GM19463 (cell line): Measurements from ENCODE around the gene SH3BGR.
"Not testable (repeated sequence)": the region's sequence is repeated elsewhere in the genome, so short reads cannot be mapped to it uniquely, and the experiment has no call there.

ENCODE experiments used
- ATAC-seq: cut with Tn5 transposase; IDR thresholded peaks from one replicate; pipeline ENCODE4 v1.9.1; 2021; ENCODE audit warnings: mild to moderate bottlenecking, moderate library complexity; ENCODE audit not compliant: unreplicated experiment

SH3BGR gene

DNA sequence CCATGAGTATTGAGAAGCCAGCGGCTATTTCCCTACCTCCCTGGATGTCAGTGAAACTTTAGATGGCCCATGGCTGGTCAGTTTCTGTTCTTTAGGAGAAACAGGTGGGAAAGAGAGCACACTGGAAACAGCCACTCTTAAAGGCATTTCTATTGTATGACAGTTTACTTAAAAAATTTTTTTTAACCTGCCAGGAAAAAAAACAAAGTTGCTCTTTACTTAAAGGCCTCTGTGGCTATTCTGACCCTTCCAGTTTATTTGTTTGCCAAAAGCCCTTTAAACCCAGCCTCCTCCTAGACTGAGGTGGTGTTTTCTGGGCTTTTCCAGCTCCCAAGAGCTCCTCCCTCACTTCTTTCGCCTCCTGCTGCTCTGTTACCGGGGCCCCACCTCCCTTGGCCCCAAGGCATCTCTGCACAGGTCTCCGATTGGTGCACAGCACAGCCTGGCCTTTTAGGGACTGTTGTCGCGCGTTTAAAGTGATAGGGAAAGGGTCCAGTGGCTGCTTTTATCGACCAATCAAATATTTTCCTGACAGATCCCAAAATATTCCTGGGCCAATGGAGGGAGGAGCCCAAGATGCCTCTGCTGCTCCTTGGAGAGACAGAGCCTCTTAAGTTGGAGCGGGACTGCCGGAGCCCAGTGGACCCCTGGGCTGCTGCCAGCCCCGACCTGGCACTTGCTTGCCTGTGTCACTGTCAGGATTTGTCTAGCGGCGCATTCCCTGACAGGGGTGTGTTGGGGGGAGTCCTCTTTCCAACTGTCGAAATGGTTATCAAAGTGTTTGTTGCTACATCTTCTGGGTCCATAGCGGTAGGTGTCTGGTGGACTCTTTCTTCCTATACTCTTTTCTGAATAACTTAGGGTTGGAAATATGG is at the start of gene SH3BGR:
TSS of gene SH3BGR (plus strand) at position 639 of the 875 bp plus-strand sequence. CDS start at position 766, 127 bp downstream.
- ATAC-seq: no peak

DNA sequence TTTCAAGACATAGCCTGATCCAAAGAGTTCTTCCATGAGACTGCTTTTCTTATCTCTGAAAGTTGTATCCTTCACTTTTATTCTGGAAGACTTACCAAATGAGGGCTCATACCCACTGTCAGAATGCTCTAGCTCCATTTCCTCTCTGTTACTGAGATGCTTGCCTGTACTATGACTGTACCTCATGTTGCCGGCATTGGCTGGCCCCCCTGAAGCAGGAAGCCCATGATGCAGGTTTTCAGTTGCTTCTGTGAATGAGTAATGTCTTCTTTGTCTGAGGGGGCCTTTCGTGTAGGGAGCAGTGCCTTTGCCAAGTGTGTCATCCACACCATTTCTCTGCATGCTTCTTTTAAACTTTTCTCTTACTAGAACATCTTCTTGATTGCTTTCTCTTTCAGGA is 45.7 kb upstream of the SH3BGR start:
- no peak for ATAC-seq

- not testable (repeated sequence) for ATAC-seq
Measured at GRCh38 chr21:39419204-39419603, 32.6 kb upstream of the SH3BGR start.

- no peak for ATAC-seq
Measured at GRCh38 chr21:39422527-39423241, 29.1 kb upstream of the SH3BGR start.

GRCh38 chr21:39429445-39429844 is 22.3 kb upstream of the SH3BGR start:
- no peak for ATAC-seq

GRCh38 chr21:39430016-39430415 is 21.8 kb upstream of the SH3BGR start:
- no peak for ATAC-seq

GRCh38 chr21:39430457-39430856 is 21.3 kb upstream of the SH3BGR start:
- no peak for ATAC-seq

DNA sequence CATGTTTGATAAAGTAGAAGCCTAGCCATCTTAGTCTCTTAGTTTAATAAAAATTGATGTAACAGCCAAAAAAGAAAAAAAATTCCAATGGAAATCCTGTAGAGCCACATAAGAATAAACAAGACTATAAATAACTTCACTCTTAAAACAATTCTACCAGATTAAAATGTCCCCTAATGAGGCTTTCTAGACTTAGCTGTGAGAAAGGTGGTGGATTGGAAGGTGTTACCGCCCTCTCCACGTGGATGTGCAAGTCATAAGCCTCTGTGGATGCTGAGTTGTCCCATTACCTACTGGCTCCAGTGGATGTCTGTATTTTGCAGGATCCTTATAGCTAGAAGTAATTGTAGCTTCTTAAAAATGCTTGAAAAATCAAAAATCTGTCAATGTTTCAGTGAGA is 20.8 kb upstream of the SH3BGR start:
- ATAC-seq: no peak

DNA sequence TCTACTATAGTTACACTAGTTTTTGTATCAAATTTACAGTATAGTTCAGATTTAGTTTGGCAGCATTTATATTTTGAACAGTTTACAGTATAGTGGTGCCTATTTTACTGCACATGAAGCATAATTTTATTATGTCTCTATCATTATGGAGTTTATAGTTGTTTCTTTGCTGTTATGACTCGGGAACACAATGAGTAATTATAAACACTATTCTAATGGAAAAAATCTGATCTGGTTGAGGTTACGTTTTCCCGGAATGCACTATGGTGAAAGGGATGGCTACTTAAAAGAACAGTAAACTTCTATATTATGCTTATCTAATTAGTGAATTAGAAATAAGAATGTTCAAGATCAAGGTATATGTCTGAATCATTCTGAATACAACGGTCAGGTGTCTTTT is 16.8 kb upstream of the SH3BGR start:
- ATAC-seq: no peak

DNA sequence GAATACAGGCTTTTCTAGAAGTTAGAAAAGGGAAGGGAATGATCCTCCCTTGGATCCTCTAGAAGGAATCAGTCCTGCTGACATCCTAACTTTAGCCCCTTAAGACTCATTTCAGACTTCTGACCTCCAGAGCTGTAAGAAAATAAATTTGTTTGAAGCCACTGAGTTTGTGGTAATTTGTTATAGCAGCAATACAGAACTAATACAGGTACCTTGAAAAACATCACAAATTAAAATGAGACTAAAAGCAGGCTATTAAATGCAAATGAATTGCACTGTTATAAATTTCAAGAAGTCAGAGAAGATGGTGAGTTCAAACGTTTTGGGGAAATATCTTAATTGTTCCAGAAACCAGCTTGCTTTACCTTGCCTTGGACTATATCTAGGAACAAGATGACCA is 12.5 kb upstream of the SH3BGR start:
- no peak for ATAC-seq

- peak; percentile 23 for ATAC-seq
Measured at GRCh38 chr21:39441502-39442475, 10.0 kb upstream of the SH3BGR start.

DNA sequence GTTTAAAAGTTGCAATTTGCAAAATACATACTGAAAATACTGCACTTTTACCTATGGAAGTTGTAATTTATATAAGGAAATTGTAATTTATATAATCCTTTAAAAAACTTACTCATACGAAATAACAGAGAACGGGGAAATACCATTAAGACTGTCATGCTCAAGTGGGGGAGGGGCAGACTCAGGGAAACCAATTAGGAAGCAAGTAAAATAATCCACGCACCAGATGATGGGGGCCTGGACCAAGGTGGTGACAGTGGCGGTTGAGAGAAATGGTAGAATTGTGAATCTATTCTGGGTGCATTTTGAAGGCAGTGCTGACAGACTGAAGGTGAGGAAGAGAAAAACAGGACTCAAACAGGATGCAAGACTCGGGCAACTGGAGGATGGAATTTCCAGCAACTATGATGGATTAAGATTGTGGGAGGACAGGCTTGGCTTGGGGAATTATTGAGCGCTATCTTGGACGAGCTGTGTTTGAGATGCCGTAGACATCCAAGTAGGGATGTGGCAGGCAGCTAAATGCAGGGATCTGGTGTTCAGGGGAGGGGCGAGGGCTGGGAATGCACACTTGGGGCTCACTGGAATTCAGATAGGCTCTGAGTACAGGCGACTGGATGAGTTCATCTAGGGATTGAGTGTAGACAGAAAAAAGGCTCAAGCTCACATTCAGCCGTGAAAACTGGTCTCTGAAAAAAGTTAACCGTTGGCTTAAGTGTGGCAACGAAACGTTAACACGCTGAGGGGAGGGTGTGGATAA is 7.2 kb upstream of the SH3BGR start:
- no peak for ATAC-seq

DNA sequence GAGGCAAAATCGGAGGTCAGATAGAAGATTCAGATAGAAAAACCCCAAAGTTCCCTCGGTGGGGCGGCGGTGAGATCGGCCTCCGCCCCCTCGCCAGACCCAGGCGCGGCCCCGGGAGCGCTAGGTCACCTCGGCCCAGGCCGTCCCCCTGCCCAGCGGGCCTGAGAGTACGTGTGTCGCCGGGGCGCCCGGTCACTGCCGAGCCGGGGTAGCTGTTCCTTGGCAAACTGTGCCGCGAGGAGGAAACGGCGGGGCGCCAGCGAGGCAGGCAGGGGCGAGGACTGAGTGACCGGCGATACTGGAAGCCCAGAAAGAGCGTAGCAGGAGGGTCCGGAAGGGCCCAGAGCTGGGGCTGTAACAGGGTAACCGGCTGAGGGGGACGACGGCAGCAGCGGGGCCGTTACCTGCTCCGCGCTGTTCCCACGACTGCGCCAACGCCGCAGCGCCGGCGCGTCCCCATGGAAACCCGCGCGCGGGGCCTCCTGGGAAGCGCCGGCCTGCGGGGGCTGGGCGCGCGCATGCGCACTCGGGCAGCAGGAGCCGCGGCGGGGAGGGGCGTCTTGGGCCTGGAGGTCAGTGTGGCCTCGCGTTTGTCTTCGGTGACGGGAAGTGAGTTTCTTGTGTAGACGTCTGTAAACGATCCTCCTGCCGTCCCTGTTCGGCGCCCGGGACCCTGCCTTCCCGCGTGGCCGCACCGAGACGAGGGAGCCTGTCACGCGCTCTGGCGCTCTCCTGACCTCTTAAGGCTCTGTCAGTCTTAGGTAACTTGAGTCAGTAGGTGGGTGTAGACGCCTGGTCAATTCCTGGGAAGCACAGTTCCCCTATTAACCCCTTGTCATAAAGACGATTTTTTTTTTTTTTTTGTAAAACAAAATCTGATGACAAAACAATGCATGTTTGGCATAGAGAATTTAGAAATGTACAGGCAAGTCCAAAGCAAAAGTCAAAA is 6.2 kb upstream of the SH3BGR start, which contains the start of gene LCA5L:
TSS of gene LCA5L (minus strand) at position 458 of the 949 bp plus-strand sequence. CDS start 17,285 bp downstream, outside the sequence.
- peak; percentile 94 for ATAC-seq

DNA sequence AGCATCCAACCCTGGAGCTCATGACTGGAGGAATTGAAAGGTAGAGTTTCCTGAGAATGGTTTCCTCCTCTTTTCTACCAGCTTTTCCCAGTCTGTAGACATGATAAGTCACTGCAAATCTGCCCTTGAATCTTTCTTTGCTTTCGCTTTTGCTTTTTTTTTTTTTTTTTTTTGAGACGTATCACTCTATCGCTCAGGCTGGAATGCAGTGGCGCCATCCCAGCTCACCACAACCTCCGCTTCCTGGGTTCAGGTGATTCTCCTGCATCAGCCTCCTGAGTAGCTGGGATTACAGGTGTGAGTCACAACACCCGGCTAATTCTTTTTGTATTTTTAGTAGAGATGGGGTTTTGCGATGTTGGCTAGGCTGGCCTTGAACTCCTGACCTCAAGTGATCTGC is 4.5 kb upstream of the SH3BGR start:
- no peak for ATAC-seq

DNA sequence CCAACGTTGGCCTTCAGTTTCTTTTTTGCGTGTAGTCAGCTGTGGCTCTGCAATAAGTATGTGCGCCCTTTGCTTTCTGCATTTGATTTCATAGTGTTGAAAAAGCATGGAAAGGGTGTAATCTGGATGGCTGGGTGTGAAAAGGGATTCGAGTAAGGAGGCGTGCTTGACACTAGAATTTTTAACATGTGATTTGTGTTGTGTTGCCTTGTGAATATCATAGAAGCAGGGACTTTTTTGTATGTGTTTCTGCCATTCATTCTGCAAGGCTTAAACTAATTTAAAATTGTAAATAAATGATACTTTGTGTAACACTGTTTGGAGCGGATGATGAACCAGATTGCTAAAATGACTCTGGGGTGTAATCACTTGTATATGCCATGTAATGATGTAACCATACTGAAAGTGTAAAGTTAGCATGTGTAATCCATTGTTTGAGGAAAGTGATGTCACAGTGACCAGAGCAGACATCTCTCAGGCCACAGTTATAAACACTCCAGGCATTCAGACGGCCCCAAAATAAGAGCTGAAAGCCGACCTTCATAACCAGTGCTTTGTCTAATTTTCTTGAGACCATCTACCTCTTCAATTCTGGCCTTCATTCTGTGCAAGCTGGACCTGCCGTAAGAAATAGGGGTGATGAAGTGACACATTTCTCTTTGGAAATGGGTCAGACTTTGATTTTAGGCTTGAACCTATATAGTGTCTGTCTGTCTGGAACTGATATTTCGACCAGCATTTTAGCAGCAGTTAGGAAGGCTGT is 618 bp downstream of the SH3BGR start:
- no peak for ATAC-seq

DNA sequence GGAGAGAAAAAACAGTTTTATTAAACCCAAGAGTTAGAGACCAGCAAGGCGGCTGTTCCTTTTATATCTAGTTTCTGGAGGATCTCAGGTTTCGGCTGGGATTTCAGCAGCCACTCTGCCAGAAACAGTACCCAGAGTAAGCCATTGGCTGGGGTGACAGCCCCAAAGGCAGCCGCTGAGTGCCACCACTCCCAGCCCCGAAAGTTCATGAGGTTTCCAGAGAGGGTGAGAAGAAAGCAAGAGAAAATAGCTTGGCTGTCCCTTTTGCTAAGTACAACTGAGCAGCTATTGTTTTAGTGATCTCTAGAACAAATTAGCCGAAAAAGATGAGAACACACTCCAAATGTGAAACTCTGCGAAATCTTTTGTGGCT is 1.2 kb downstream of the SH3BGR start:
- no peak for ATAC-seq

DNA sequence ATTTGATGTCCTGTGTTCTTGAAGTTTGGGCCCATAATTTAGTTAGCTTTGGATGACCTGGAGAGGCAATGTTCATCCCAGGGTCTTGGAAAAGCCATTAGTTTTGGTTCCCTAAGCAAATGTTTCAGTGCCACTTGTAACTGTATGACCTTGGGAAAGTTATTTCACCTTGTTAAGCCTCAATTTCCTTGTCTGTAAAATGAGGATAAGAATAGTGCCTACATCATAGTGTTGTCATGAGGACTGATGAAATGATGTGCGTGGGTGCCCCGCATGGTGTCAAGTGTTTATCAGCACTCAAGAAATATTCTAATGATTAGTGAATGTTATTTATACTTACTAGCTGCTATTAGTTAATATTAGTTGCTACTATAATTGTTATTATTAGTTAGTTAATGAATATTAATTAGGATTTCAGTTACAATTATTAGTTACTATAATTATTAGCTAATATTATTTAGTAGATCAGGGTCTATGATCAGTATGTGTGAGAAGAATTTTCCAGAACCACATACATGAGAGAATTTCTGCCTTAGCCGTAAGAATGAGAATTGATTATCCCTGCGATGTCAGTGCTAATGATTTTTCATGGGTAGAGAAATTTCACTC is 1.9 kb downstream of the SH3BGR start:
- no peak for ATAC-seq
